IMR-90 (cell line): ENCODE data around the gene ABL2. TPM values are rescaled to one million over a fixed set of nuclear protein-coding genes. Genes with fewer than 3 reads are reported as not detected.

ENCODE experiments used
- ATAC-seq: fragments of 200-7000 bp; cut with Tn5 transposase; 2 replicates; pipeline ENCODE4 v1.9.1; 2020; ENCODE audit warnings: low read depth, mild to moderate bottlenecking, moderate library complexity
- BruUV-seq: library from RNA; stranded (reverse); fragments of 400-500 nt; replicated peaks from 2 replicates; lab custom pipeline; 2021; lab: Mats Ljungman, UMichigan
- CTCF ChIA-PET: fragments of 300-600 bp; formaldehyde crosslinking; extraction: SDS; loops from one replicate; lab custom pipeline; 2021; ENCODE audit warnings: antibody characterized with exemption; lab: Yijun Ruan, JAX
- POLR2A ChIA-PET: fragments of 300-600 bp; sonication (Branson Sonifier 250); formaldehyde crosslinking; loops from one replicate; lab custom pipeline; 2022; ENCODE audit warnings: antibody characterized with exemption; ENCODE audit not compliant: unreplicated experiment; lab: Charles Lee
- DNase-seq: peaks from one replicate; pipeline ENCODE4 v3.0.0; 2013
- H2AFZ ChIP-seq: replicated peaks from 2 replicates; pipeline ENCODE3; 2013; ENCODE audit warnings: low read length, mild to moderate bottlenecking; ENCODE audit not compliant: poor library complexity
- H2AK5ac ChIP-seq: 2 replicates; pipeline ENCODE4 v1.6.1; 2013; ENCODE audit warnings: low read depth, low read length, inconsistent platforms
- H2AK9ac ChIP-seq: replicated peaks from 2 replicates; pipeline ENCODE3; 2013; ENCODE audit warnings: mild to moderate bottlenecking, low read depth, low read length, moderate library complexity; ENCODE audit not compliant: poor library complexity
- H2BK120ac ChIP-seq: 2 replicates; pipeline ENCODE4 v1.6.1; 2013; ENCODE audit warnings: low read depth, low read length, inconsistent platforms
- H2BK15ac ChIP-seq: 3 replicates; pipeline ENCODE4 v1.6.1; 2013; ENCODE audit warnings: low read depth, low read length, inconsistent platforms
- H2BK20ac ChIP-seq: 2 replicates; pipeline ENCODE4 v1.6.1; 2013; ENCODE audit warnings: low read depth, mild to moderate bottlenecking, inconsistent platforms, low read length, moderate library complexity
- H2BK5ac ChIP-seq: 2 replicates; pipeline ENCODE4 v1.6.1; 2013; ENCODE audit warnings: mild to moderate bottlenecking, low read depth, low read length, inconsistent platforms; ENCODE audit not compliant: poor library complexity, severe bottlenecking
- H3K14ac ChIP-seq: replicated peaks from 2 replicates; pipeline ENCODE4 v1.6.1; 2013; ENCODE audit warnings: low read depth, low read length, inconsistent platforms
- H3K18ac ChIP-seq: 2 replicates; pipeline ENCODE4 v1.6.1; 2013; ENCODE audit warnings: low read depth, low read length, control low read depth
- H3K23ac ChIP-seq: 2 replicates; pipeline ENCODE4 v1.6.1; 2013; ENCODE audit warnings: low read depth, low read length, inconsistent platforms
- H3K27ac ChIP-seq: 2 replicates; pipeline ENCODE4 v1.5.1; 2013; ENCODE audit warnings: mild to moderate bottlenecking, control low read depth, low read length; ENCODE audit not compliant: insufficient read depth
- H3K27me3 ChIP-seq: 2 replicates; pipeline ENCODE4 v1.6.1; 2013; ENCODE audit warnings: low read length; ENCODE audit not compliant: control insufficient read depth, insufficient read depth
- H3K36me3 ChIP-seq: 2 replicates; pipeline ENCODE4 v1.6.1; 2013; ENCODE audit warnings: low read length, mixed read lengths; ENCODE audit not compliant: control insufficient read depth, insufficient read depth
- H3K4ac ChIP-seq: 2 replicates; pipeline ENCODE4 v1.6.1; 2013; ENCODE audit warnings: low read depth, low read length, inconsistent platforms
- H3K4me1 ChIP-seq: 2 replicates; pipeline ENCODE4 v1.6.1; 2013; ENCODE audit warnings: low read length, mixed read lengths; ENCODE audit not compliant: control insufficient read depth, insufficient read depth
- H3K4me2 ChIP-seq: 2 replicates; pipeline ENCODE4 v1.6.1; 2013; ENCODE audit warnings: low read depth, mild to moderate bottlenecking, control low read depth, low read length, moderate library complexity
- H3K4me3 ChIP-seq: 2 replicates; pipeline ENCODE4 v1.5.1; 2013; ENCODE audit warnings: low read depth, mild to moderate bottlenecking, control low read depth, low read length, moderate library complexity; ENCODE audit not compliant: insufficient read depth
- H3K56ac ChIP-seq: 2 replicates; pipeline ENCODE4 v1.6.1; 2013; ENCODE audit warnings: low read length, inconsistent platforms; ENCODE audit not compliant: insufficient read depth; ENCODE audit errors: extremely low read depth
- H3K79me1 ChIP-seq, 2 experiments: 2 replicates each; pipeline ENCODE4 v1.6.1; 2013; ENCODE audit warnings: low read length in 2 of 2, inconsistent platforms in 1 of 2, low read depth in 1 of 2
- H3K9ac ChIP-seq: 2 replicates; pipeline ENCODE4 v1.6.1; 2013; ENCODE audit warnings: low read depth, low read length, control low read depth
- H3K9me1 ChIP-seq: 2 replicates; pipeline ENCODE4 v1.6.1; 2013; ENCODE audit warnings: low read length, inconsistent platforms; ENCODE audit not compliant: insufficient read depth
- H3K9me3 ChIP-seq: 2 replicates; pipeline ENCODE4 v1.6.1; 2013; ENCODE audit warnings: low read length; ENCODE audit not compliant: control insufficient read depth, insufficient read depth
- H4K20me1 ChIP-seq: 2 replicates; pipeline ENCODE4 v1.6.1; 2013; ENCODE audit warnings: low read length, inconsistent platforms; ENCODE audit not compliant: insufficient read depth
- H4K5ac ChIP-seq: 2 replicates; pipeline ENCODE4 v1.6.1; 2013; ENCODE audit warnings: mild to moderate bottlenecking, low read depth, low read length, control low read depth
- H4K8ac ChIP-seq, 2 experiments: 2 replicates each; pipeline ENCODE4 v1.6.1; 2013; ENCODE audit warnings: low read depth in 2 of 2, low read length in 2 of 2, control low read depth in 1 of 2, inconsistent platforms in 1 of 2
- H4K91ac ChIP-seq: 2 replicates; pipeline ENCODE4 v1.6.1; 2013; ENCODE audit warnings: low read depth, low read length, inconsistent platforms; ENCODE audit not compliant: insufficient read depth
- CHD1 ChIP-seq: IDR thresholded peaks from 2 replicates; pipeline ENCODE4 v1.6.1; 2012; ENCODE audit warnings: low read depth, low read length, improper control_type of control experiment
- USF2 ChIP-seq: fragments of 150-350 bp; IDR thresholded peaks from 2 replicates; pipeline ENCODE4 v1.6.1; 2017; ENCODE audit warnings: mild to moderate bottlenecking, antibody characterized with exemption, low read length, low read depth
- dilution Hi-C: fragments of 300-500 bp; cut with HindIII; formaldehyde crosslinking; loops from one replicate; pipeline ENCODE4 v1.14.3; 2018; ENCODE audit warnings: low sequenced_read_pairs; ENCODE audit not compliant: unreplicated experiment
- in situ Hi-C: fragments of 300-500 bp; cut with MboI; formaldehyde crosslinking; loops from 3 replicates; pipeline ENCODE4 v1.14.3; 2019; ENCODE audit warnings: low sequenced_read_pairs, inconsistent platforms, mixed read lengths
- intact Hi-C: fragments of 100-400 bp; cut with micrococcal nuclease; formaldehyde crosslinking; loops from 2 replicates; pipeline ENCODE4 v1.10.0; 2022
- polyA plus RNA-seq, 3 experiments: library from polyadenylated mRNA; depleted of rRNA; stranded (reverse); fragments of >200 nt; gene quantifications; 2 replicates each; pipeline ENCODE4 v1.2.3, GENCODE V29; 2012; ENCODE audit warnings: low replicate concordance in 1 of 3
- total RNA-seq: library from RNA; depleted of rRNA; stranded (reverse); fragments of >200 nt; gene quantifications from 2 replicates; pipeline ENCODE4 v1.2.3, GENCODE V29; 2012

The ABL2 gene
- total and polyA plus RNA-seq, 2 of the 4 experiments (the other 2 are of a cell fraction), result 9.7 to 110 TPM

GRCh38 chr1:179119513-179119912 lies 110.0 kb downstream of the ABL2 start:
- in situ Hi-C loops (no loop called here), dilution Hi-C loops (no loop called here), intact Hi-C loops (no loop called here)
- Histone ChIP-seq H3K23ac (no peak overlapping the region), H3K14ac (no peak overlapping the region), H2BK15ac (no peak overlapping the region), H3K9me1 (peaks cover 3% of the 10 kb centered on the region; the same call in 1 of the 2 replicates), H2AFZ (no peak overlapping the region), H3K9ac (no peak overlapping the region), H3K4me2 (no peak overlapping the region), H3K4me3 (no peak overlapping the region), H3K27ac (no peak overlapping the region), H2BK20ac (no peak overlapping the region), H4K20me1 (peaks cover 5% of the 10 kb centered on the region; the same call in 1 of the 2 replicates), H3K79me1 (peaks cover 12 to 64% of the 10 kb centered on the region in 2 experiments), H2BK120ac (no peak overlapping the region), H2BK5ac (no peak overlapping the region), H3K4ac (no peak overlapping the region), H2AK9ac (no peak overlapping the region), H3K36me3 (peaks cover 29% of the 10 kb centered on the region), H4K5ac (no peak overlapping the region), H3K18ac (no peak overlapping the region), H4K91ac (no peak overlapping the region), H3K9me3 (no peaks in the 10 kb centered on the region), H3K27me3 (no peaks in the 10 kb centered on the region), H4K8ac (no peak overlapping the region), H3K56ac (no peak overlapping the region), H3K4me1 (peaks cover 8% of the 10 kb centered on the region), H2AK5ac (no peak overlapping the region)
- CTCF ChIA-PET, result interaction anchor here (1.2 to 1.3 kb wide), 2 partner anchors 29 to 74 kb away, joined by 3 read pairs; no protein-coding TSS in a partner anchor
- no TSS peak for BruUV-seq
- ATAC-seq, result no peak
- TF ChIP-seq CHD1, result no peak
- TF ChIP-seq USF2, result no peak
- POLR2A ChIA-PET, result no interaction called here
- no peak for DNase-seq
